Activated CD4-positive, alpha-beta T cell treated with anti-CD3 and anti-CD28 coated beads for 4 hours (primary cell): ENCODE measurements around the gene ROCK2.
"Not testable (repeated sequence)": the region's sequence is repeated elsewhere in the genome, so short reads cannot be mapped to it uniquely, and the experiment has no call there.

ENCODE experiments used
- DNase-seq, 2 donors: peaks; one replicate each; pipeline ENCODE4 v3.0.0-alpha.2; 2020

The ROCK2 gene

GRCh38 chr2:11168488-11168887 lies 175.9 kb downstream of the ROCK2 start:
- DNase-seq: no peak

GRCh38 chr2:11166476-11166875 lies 178.0 kb downstream of the ROCK2 start:
- no peak for DNase-seq

GRCh38 chr2:11165046-11165445 lies 179.4 kb downstream of the ROCK2 start:
- DNase-seq: not testable (repeated sequence)

GRCh38 chr2:11163439-11164317 lies 180.8 kb downstream of the ROCK2 start:
- DNase-seq: no peak

- no peak for DNase-seq
Measured at GRCh38 chr2:11161747-11162146, 182.7 kb downstream of the ROCK2 start.

GRCh38 chr2:11160731-11161455 lies 183.5 kb downstream of the ROCK2 start:
- no peak for DNase-seq

- no peak for DNase-seq
Measured at GRCh38 chr2:11160256-11160655, 184.2 kb downstream of the ROCK2 start.

GRCh38 chr2:11159574-11160170 lies 184.8 kb downstream of the ROCK2 start:
- no peak for DNase-seq

GRCh38 chr2:11158916-11159573 lies 185.4 kb downstream of the ROCK2 start:
- DNase-seq: no peak

GRCh38 chr2:11157731-11158130 lies 186.7 kb downstream of the ROCK2 start:
- DNase-seq: no peak

GRCh38 chr2:11157296-11157695 lies 187.1 kb downstream of the ROCK2 start:
- DNase-seq: no peak

- no peak for DNase-seq
Measured at GRCh38 chr2:11156396-11157075, 187.9 kb downstream of the ROCK2 start.

- DNase-seq: peak in 1 of 2 donors; percentile 48
Measured at GRCh38 chr2:11155381-11156035, 188.9 kb downstream of the ROCK2 start, which contains the start of gene SLC66A3. Gene SLC66A3 (plus strand): TSS chr2:11155467. CDS start chr2:11155547, 80 bp downstream.

- peak; percentile 99 to 100 for DNase-seq
Measured at GRCh38 chr2:11154923-11155380, 189.5 kb downstream of the ROCK2 start.

- DNase-seq: no peak
Measured at GRCh38 chr2:11154016-11154922, 190.2 kb downstream of the ROCK2 start.

GRCh38 chr2:11152591-11152990 lies 191.8 kb downstream of the ROCK2 start:
- DNase-seq: no peak

- DNase-seq: no peak
Measured at GRCh38 chr2:11147263-11147662, 197.2 kb downstream of the ROCK2 start.

- DNase-seq: no peak
Measured at GRCh38 chr2:11146076-11146475, 198.4 kb downstream of the ROCK2 start.

GRCh38 chr2:11145350-11145749 lies 199.1 kb downstream of the ROCK2 start:
- DNase-seq: no peak

GRCh38 chr2:11144738-11145079 lies 199.7 kb downstream of the ROCK2 start:
- DNase-seq: no peak
